Endothelial cell of umbilical vein (primary cell): Measurements from ENCODE around the gene MS4A13. TPM values are rescaled to one million over a fixed set of nuclear protein-coding genes. Genes with fewer than 3 reads are reported as not detected.

Experiments used
- BruUV-seq: library from RNA; stranded (reverse); fragments of 400-500 nt; replicated peaks from 2 replicates; lab custom pipeline; 2021; lab: Mats Ljungman, UMichigan
- CTCF ChIA-PET: fragments of 300-600, 350-600 bp; sonication (Branson Sonifier 250); formaldehyde crosslinking; loops from one replicate; lab custom pipeline; 2021; ENCODE audit warnings: antibody characterized with exemption, inconsistent platforms; lab: Charles Lee
- POLR2A ChIA-PET: fragments of 300-600, 350-600 bp; sonication (Branson Sonifier 250); formaldehyde crosslinking; loops from one replicate; lab custom pipeline; 2021; ENCODE audit warnings: antibody characterized with exemption, inconsistent platforms; lab: Charles Lee
- DNase-seq: peaks from one replicate; pipeline ENCODE4 v3.0.0-alpha.2; 2011; ENCODE audit warnings: low read depth, low spot score
- FAIRE-seq: peaks from 2 replicates; lab custom pipeline; 2011; peaks lifted over from hg19 to GRCh38; lab: Jason Lieb, UNC
- H2AFZ ChIP-seq: 2 replicates; pipeline ENCODE4 v1.6.0; 2012; ENCODE audit warnings: low read depth, low read length, control low read depth, inconsistent platforms
- H3K27ac ChIP-seq: 2 replicates; pipeline ENCODE4 v1.5.1; 2011; ENCODE audit warnings: low read depth, mild to moderate bottlenecking, control low read depth, low read length, moderate library complexity; ENCODE audit not compliant: insufficient read depth
- H3K27me3 ChIP-seq, 2 experiments: 2 replicates each; pipeline versions ENCODE4 v1.6.0 to v1.6.1; 2011; ENCODE audit warnings: low read length in 2 of 2, mixed read lengths in 1 of 2; ENCODE audit not compliant: control insufficient read depth in 2 of 2, insufficient read depth in 2 of 2
- H3K36me3 ChIP-seq, 2 experiments: 2 replicates in 1 of 2; 3 replicates in 1 of 2; pipeline ENCODE4 v1.5.1; 2011; ENCODE audit warnings: low read length in 2 of 2, mild to moderate bottlenecking in 1 of 2, moderate library complexity in 1 of 2; ENCODE audit not compliant: control insufficient read depth in 2 of 2, insufficient read depth in 2 of 2; ENCODE audit errors: extremely low read depth in 1 of 2
- H3K4me1 ChIP-seq: 3 replicates; pipeline ENCODE4 v1.5.1; 2011; ENCODE audit warnings: mild to moderate bottlenecking, low read length; ENCODE audit not compliant: control insufficient read depth, insufficient read depth; ENCODE audit errors: extremely low read depth
- H3K4me2 ChIP-seq: 2 replicates; pipeline ENCODE4 v1.6.1; 2011; ENCODE audit warnings: low read length, control low read depth, mixed read lengths; ENCODE audit not compliant: insufficient read depth
- H3K4me3 ChIP-seq, 3 experiments: fragments of 200-600 bp in 1 of 3; sonication (generic), shearing (Covaris generic) in 1 of 3; replicated peaks in 1 of 3; 2 replicates each; pipeline ENCODE4 v1.5.1; 2011 to 2016; ENCODE audit warnings: control low read depth in 3 of 3, low read length in 3 of 3, mild to moderate bottlenecking in 2 of 3, inconsistent platforms in 1 of 3, low read depth in 1 of 3, moderate library complexity in 1 of 3; ENCODE audit not compliant: insufficient read depth in 1 of 3
- H3K79me2 ChIP-seq: 2 replicates; pipeline ENCODE4 v1.6.0; 2012; ENCODE audit warnings: low read length, inconsistent platforms; ENCODE audit not compliant: control insufficient read depth, insufficient read depth
- H3K9ac ChIP-seq: replicated peaks from 2 replicates; pipeline ENCODE3; 2011; ENCODE audit warnings: low read length, control low read depth; ENCODE audit not compliant: insufficient read depth; ENCODE audit errors: extremely low read depth
- H3K9me1 ChIP-seq: replicated peaks from 3 replicates; pipeline ENCODE4 v1.6.0; 2011; ENCODE audit warnings: mild to moderate bottlenecking, low read length; ENCODE audit not compliant: control insufficient read depth, insufficient read depth; ENCODE audit errors: extremely low read depth
- H3K9me3 ChIP-seq: replicated peaks from 2 replicates; pipeline ENCODE4 v1.5.1; 2012; ENCODE audit warnings: low read length, inconsistent platforms; ENCODE audit not compliant: control insufficient read depth, insufficient read depth
- H4K20me1 ChIP-seq: replicated peaks from 2 replicates; pipeline ENCODE3; 2011; ENCODE audit warnings: mild to moderate bottlenecking, low read length; ENCODE audit not compliant: control insufficient read depth, insufficient read depth; ENCODE audit errors: extremely low read depth
- EZH2 ChIP-seq: IDR thresholded peaks from 2 replicates; pipeline ENCODE4 v1.6.1; 2012; ENCODE audit warnings: borderline replicate concordance, low read depth, mild to moderate bottlenecking, moderate library complexity, low read length, inconsistent platforms; ENCODE audit not compliant: severe bottlenecking
- FOS ChIP-seq: IDR thresholded peaks from 2 replicates; pipeline ENCODE4 v1.6.1; 2011; ENCODE audit warnings: mild to moderate bottlenecking, low read length, moderate library complexity, borderline replicate concordance; ENCODE audit not compliant: insufficient read depth
- GATA2 ChIP-seq: IDR thresholded peaks from 2 replicates; pipeline ENCODE4 v1.7.0; 2011; ENCODE audit warnings: low read depth, mild to moderate bottlenecking, moderate library complexity, mixed read lengths, low read length; ENCODE audit not compliant: insufficient read length, insufficient read depth
- JUN ChIP-seq: IDR thresholded peaks from 2 replicates; pipeline ENCODE4 v1.6.1; 2011; ENCODE audit warnings: borderline replicate concordance, low read depth; ENCODE audit not compliant: insufficient read length, insufficient read depth
- MYC ChIP-seq: IDR thresholded peaks from one replicate; pipeline ENCODE4 v1.6.1; 2011; ENCODE audit warnings: mild to moderate bottlenecking, low read depth, low read length
- POLR2A ChIP-seq: IDR thresholded peaks from 2 replicates; pipeline ENCODE4 v1.6.1; 2012; ENCODE audit warnings: low read depth, mild to moderate bottlenecking, control low read depth, low read length
- POLR2AphosphoS5 ChIP-seq: IDR thresholded peaks from 2 replicates; pipeline ENCODE4 v1.6.1; 2012; ENCODE audit warnings: low read depth, mild to moderate bottlenecking, control low read depth, low read length, moderate library complexity; ENCODE audit not compliant: insufficient read depth
- dilution Hi-C: fragments of 300-500 bp; cut with MboI; formaldehyde crosslinking; loops from one replicate; pipeline ENCODE4 v1.15.0; 2019; ENCODE audit warnings: low sequenced_read_pairs; ENCODE audit not compliant: extremely low pct_ligation_motif_present
- intact Hi-C: fragments of 100-400 bp; cut with micrococcal nuclease; formaldehyde crosslinking; loops from one replicate; pipeline ENCODE4 v1.10.0; 2022
- polyA plus RNA-seq, 4 experiments: library from polyadenylated mRNA; depleted of rRNA in 3 of 4; stranded (reverse) in 3 of 4; unstranded in 1 of 4; fragments of >200 nt; gene quantifications; 2 replicates each; pipeline versions ENCODE4 v1.2.1 to v1.2.3, GENCODE V29; 2011 to 2012; ENCODE audit warnings: missing spikeins in 1 of 4
- total RNA-seq: library from RNA; stranded (reverse); gene quantifications from 2 replicates; pipeline ENCODE4 v1.2.3, GENCODE V29; 2021
- TF ChIP-seq, protein P1 (sequence below), 2 donors: IDR thresholded peaks; 1 replicate in 1 of 2; 2 replicates in 1 of 2; pipeline ENCODE4 v1.5.1; 2011; ENCODE audit warnings: low read length in 2 of 2, mild to moderate bottlenecking in 2 of 2, moderate library complexity in 2 of 2, control low read depth in 1 of 2, inconsistent platforms in 1 of 2, low read depth in 1 of 2; ENCODE audit not compliant: insufficient read depth in 1 of 2; ENCODE audit errors: extremely low read depth in 1 of 2
- TF ChIP-seq, protein P2 (sequence below): IDR thresholded peaks from 2 replicates; pipeline ENCODE4 v1.6.1; 2011; ENCODE audit not compliant: insufficient read depth, insufficient read length

The MS4A13 gene
- total and polyA plus RNA-seq, 2 donors (not counting 3 experiments of a cell fraction or from before 2014, with no cell fraction given), result not detected

DNA sequence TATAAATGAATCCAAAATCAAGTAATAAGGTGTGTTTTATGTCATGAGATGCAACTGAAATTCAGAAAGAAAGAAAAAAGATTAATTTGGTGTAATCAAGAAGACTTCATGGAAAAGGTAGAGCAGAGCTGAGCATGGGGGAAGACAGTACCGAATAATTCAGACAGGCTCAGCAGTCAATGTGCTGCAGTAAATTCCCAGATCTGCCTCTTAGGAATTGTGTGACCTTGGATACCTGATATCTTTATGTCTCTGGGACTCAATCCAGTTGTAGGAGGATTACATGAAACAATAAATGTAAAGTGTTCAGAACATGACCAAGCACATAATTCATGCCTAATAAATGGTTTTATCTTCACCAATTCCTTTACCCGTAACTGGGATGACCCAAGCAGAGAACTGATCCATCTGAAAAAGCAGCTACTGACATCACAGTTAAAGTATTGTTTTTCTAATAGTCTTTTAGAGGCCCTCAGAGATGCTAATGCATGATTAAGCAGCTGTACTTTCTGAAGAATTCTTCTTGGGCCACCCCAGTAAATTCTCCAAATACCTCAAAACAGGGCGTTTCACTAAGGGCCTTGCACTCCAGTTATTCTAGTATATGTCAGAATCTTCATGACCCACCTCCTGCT is 14.8 kb upstream of the MS4A13 start:
- Histone ChIP-seq H3K36me3 (no peaks in the 10 kb centered on the region), H3K9me1 (no peaks in the 10 kb centered on the region), H3K9ac (no peak overlapping the region), H3K27me3 (no peaks in the 10 kb centered on the region), H2AFZ (no peak overlapping the region), H3K9me3 (no peaks in the 10 kb centered on the region), H3K4me2 (no peak overlapping the region), H3K4me3 (no peak overlapping the region), H3K27ac (no peak overlapping the region), H4K20me1 (no peaks in the 10 kb centered on the region), H3K4me1 (no peaks in the 10 kb centered on the region), H3K79me2 (no peaks in the 10 kb centered on the region)
- ChIA-PET POLR2A (no interaction called here), CTCF (no interaction called here)
- no peak for FAIRE-seq
- TF ChIP-seq JUN (no peak), EZH2 (no peak), POLR2A (no peak), FOS (no peak), MYC (no peak), GATA2 (no peak), POLR2AphosphoS5 (no peak)
- TF ChIP-seq, protein P1, sequence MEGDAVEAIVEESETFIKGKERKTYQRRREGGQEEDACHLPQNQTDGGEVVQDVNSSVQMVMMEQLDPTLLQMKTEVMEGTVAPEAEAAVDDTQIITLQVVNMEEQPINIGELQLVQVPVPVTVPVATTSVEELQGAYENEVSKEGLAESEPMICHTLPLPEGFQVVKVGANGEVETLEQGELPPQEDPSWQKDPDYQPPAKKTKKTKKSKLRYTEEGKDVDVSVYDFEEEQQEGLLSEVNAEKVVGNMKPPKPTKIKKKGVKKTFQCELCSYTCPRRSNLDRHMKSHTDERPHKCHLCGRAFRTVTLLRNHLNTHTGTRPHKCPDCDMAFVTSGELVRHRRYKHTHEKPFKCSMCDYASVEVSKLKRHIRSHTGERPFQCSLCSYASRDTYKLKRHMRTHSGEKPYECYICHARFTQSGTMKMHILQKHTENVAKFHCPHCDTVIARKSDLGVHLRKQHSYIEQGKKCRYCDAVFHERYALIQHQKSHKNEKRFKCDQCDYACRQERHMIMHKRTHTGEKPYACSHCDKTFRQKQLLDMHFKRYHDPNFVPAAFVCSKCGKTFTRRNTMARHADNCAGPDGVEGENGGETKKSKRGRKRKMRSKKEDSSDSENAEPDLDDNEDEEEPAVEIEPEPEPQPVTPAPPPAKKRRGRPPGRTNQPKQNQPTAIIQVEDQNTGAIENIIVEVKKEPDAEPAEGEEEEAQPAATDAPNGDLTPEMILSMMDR (IDR thresholded peaks at IDR 0.05; ENCODE audit: extremely low read depth in 1 of 2, insufficient read depth in 1 of 2, low read depth in 1 of 2, low read length in 2 of 2), result no peak
- TF ChIP-seq, protein P2, sequence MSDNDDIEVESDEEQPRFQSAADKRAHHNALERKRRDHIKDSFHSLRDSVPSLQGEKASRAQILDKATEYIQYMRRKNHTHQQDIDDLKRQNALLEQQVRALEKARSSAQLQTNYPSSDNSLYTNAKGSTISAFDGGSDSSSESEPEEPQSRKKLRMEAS, result no peak
- no peak for DNase-seq
- BruUV-seq, result no TSS peak
- dilution Hi-C loops, result no loop called here
- intact Hi-C loops, result no loop called here
